Activated T-helper 2 cell treated with anti-CD3 and anti-CD28 coated beads, Interferon-gamma antibody, Interleukin-2, Interleukin-4, amounts not matched to agents 10 μg/mL and 5 μg/mL and 100 μg/mL, durations not matched to agents 14 hours and 24 hours and 36 hours (primary cell): ENCODE measurements around the gene SMIM41. TPM values are rescaled to one million over a fixed set of nuclear protein-coding genes. Genes with fewer than 3 reads are reported as not detected.

Experiments
- DNase-seq: peaks from one replicate; pipeline ENCODE4 v3.0.0; 2021; ENCODE audit warnings: low spot score
- H3K27ac Mint-ChIP-seq: one replicate; pipeline ENCODE4 v1.8.0; 2021; ENCODE audit warnings: mixed read lengths
- H3K27me3 Mint-ChIP-seq: one replicate; pipeline ENCODE4 v1.8.0; 2021; ENCODE audit warnings: low read depth, mixed read lengths
- H3K36me3 Mint-ChIP-seq: one replicate; pipeline ENCODE4 v1.8.0; 2021; ENCODE audit warnings: low read depth, mixed read lengths
- H3K4me1 Mint-ChIP-seq: one replicate; pipeline ENCODE4 v1.8.0; 2021; ENCODE audit warnings: low read depth, mixed read lengths
- H3K4me3 Mint-ChIP-seq: one replicate; pipeline ENCODE4 v1.8.0; 2021; ENCODE audit warnings: low read depth, mild to moderate bottlenecking, moderate library complexity, mixed read lengths
- H3K9me3 Mint-ChIP-seq: one replicate; pipeline ENCODE4 v1.8.0; 2021; ENCODE audit warnings: mixed read lengths
- intact Hi-C: fragments of 100-400 bp; cut with micrococcal nuclease; formaldehyde crosslinking; loops from one replicate; pipeline ENCODE4 v1.15.1; 2023
- total RNA-seq: library from RNA; stranded (reverse); gene quantifications from 2 replicates; pipeline ENCODE4 v1.2.3, GENCODE V29; 2022

Gene SMIM41
- total RNA-seq, 1 donor from 2014 or later: 0.16 TPM

GRCh38 chr12:52062167-52063081, 17.1 kb upstream of the SMIM41 start:
- Mint-ChIP-seq H3K36me3 (peaks cover 24% of the 10 kb centered on the region), H3K4me1 (peaks cover 8% of the 10 kb centered on the region), H3K4me3 (no peak overlapping the region), H3K27me3 (peaks cover 1% of the 10 kb centered on the region), H3K27ac (no peak overlapping the region), H3K9me3 (no peaks in the 10 kb centered on the region)
- intact Hi-C loops: no loop called here
- DNase-seq: no peak

GRCh38 chr12:52063082-52063924, 16.2 kb upstream of the SMIM41 start:
- H3K4me3 Mint-ChIP-seq: no peak overlapping the region

GRCh38 chr12:52063981-52064649, 15.4 kb upstream of the SMIM41 start:
- no peak overlapping the region for H3K27ac Mint-ChIP-seq
- H3K4me3 Mint-ChIP-seq: no peak overlapping the region
- intact Hi-C loops: no loop called here
- peaks cover 8% of the 10 kb centered on the region for H3K36me3 Mint-ChIP-seq
- no peaks in the 10 kb centered on the region for H3K9me3 Mint-ChIP-seq
- DNase-seq: no peak
- H3K27me3 Mint-ChIP-seq: peaks cover 1% of the 10 kb centered on the region
- peaks cover 10% of the 10 kb centered on the region for H3K4me1 Mint-ChIP-seq

More at GRCh38 chr12:52063082-52063924, 16.2 kb upstream of the SMIM41 start:
- no peak for DNase-seq
- Mint-ChIP-seq H3K36me3 (peaks cover 16% of the 10 kb centered on the region), H3K4me1 (peaks cover 8% of the 10 kb centered on the region), H3K9me3 (no peaks in the 10 kb centered on the region), H3K27ac (no peak overlapping the region), H3K27me3 (peaks cover 1% of the 10 kb centered on the region)
- intact Hi-C loops: no loop called here

GRCh38 chr12:52066346-52067080, 13.0 kb upstream of the SMIM41 start:
- peaks cover 10% of the 10 kb centered on the region for H3K36me3 Mint-ChIP-seq

GRCh38 chr12:52067081-52067374, 12.5 kb upstream of the SMIM41 start:
- no peak for DNase-seq
- peaks cover 28% of the 10 kb centered on the region for H3K4me1 Mint-ChIP-seq
- H3K9me3 Mint-ChIP-seq: no peaks in the 10 kb centered on the region
- no peak overlapping the region for H3K4me3 Mint-ChIP-seq
- intact Hi-C loops: no loop called here
- peaks cover 12% of the 10 kb centered on the region for H3K36me3 Mint-ChIP-seq
- H3K27ac Mint-ChIP-seq: no peak overlapping the region
- H3K27me3 Mint-ChIP-seq: peaks cover 1% of the 10 kb centered on the region

More at GRCh38 chr12:52066346-52067080, 13.0 kb upstream of the SMIM41 start:
- DNase-seq: no peak
- Mint-ChIP-seq H3K27me3 (peaks cover 1% of the 10 kb centered on the region), H3K4me3 (no peak overlapping the region), H3K4me1 (peaks cover 25% of the 10 kb centered on the region), H3K27ac (no peak overlapping the region), H3K9me3 (no peaks in the 10 kb centered on the region)
- intact Hi-C loops: no loop called here

GRCh38 chr12:52069327-52070184, 9.9 kb upstream of the SMIM41 start, which contains the start of gene ATG101:
ATG101 (plus strand) TSS chr12:52069978; CDS start chr12:52073651, 3,673 bp downstream.
- Mint-ChIP-seq H3K4me1 (peaks cover 43% of the 10 kb centered on the region), H3K36me3 (peaks cover 34% of the 10 kb centered on the region), H3K27me3 (peaks cover 1% of the 10 kb centered on the region), H3K27ac (peak within 1 kb of the TSS; percentile 98), H3K4me3 (peak within 1 kb of the TSS; percentile 95), H3K9me3 (no peaks in the 10 kb centered on the region)
- DNase-seq: peak; percentile 84
- intact Hi-C loops: loop anchor here (1.0 kb wide), 3 partner anchors 18 to 44 kb away; partner anchors contain the start of gene NR4A1

GRCh38 chr12:52070185-52070925, 9.1 kb upstream of the SMIM41 start:
- DNase-seq: no peak
- Mint-ChIP-seq H3K27ac (peak overlapping the region; percentile 98), H3K4me1 (peaks cover 43% of the 10 kb centered on the region), H3K9me3 (no peaks in the 10 kb centered on the region), H3K4me3 (peak overlapping the region; percentile 95), H3K36me3 (peaks cover 41% of the 10 kb centered on the region), H3K27me3 (peaks cover 1% of the 10 kb centered on the region)
- intact Hi-C loops: no loop called here

GRCh38 chr12:52073531-52074381, 5.7 kb upstream of the SMIM41 start:
- H3K4me3 Mint-ChIP-seq: no peak overlapping the region
- H3K27ac Mint-ChIP-seq: no peak overlapping the region
- no peaks in the 10 kb centered on the region for H3K9me3 Mint-ChIP-seq
- DNase-seq: no peak
- H3K4me1 Mint-ChIP-seq: peaks cover 37% of the 10 kb centered on the region
- intact Hi-C loops: no loop called here
- H3K36me3 Mint-ChIP-seq: peaks cover 65% of the 10 kb centered on the region
- H3K27me3 Mint-ChIP-seq: no peaks in the 10 kb centered on the region

GRCh38 chr12:52074971-52075724, 4.4 kb upstream of the SMIM41 start:
- peaks cover 32% of the 10 kb centered on the region for H3K4me1 Mint-ChIP-seq
- no peak overlapping the region for H3K4me3 Mint-ChIP-seq
- H3K27me3 Mint-ChIP-seq: no peaks in the 10 kb centered on the region
- no peak for DNase-seq
- no peak overlapping the region for H3K27ac Mint-ChIP-seq
- no peaks in the 10 kb centered on the region for H3K9me3 Mint-ChIP-seq
- intact Hi-C loops: no loop called here
- peaks cover 68% of the 10 kb centered on the region for H3K36me3 Mint-ChIP-seq

- no peak for DNase-seq
- H3K4me1 Mint-ChIP-seq: peaks cover 19% of the 10 kb centered on the region
- H3K4me3 Mint-ChIP-seq: no peak overlapping the region
- H3K27ac Mint-ChIP-seq: no peak overlapping the region
- intact Hi-C loops: no loop called here
- H3K36me3 Mint-ChIP-seq: peaks cover 59% of the 10 kb centered on the region
- H3K27me3 Mint-ChIP-seq: no peaks in the 10 kb centered on the region
- no peaks in the 10 kb centered on the region for H3K9me3 Mint-ChIP-seq
Observed at GRCh38 chr12:52076811-52077210, 2.7 kb upstream of the SMIM41 start.
